GM19328 (cell line): Measurements from ENCODE around the gene TMUB2.
"Not testable (repeated sequence)": the region's sequence is repeated elsewhere in the genome, so short reads cannot be mapped to it uniquely, and the experiment has no call there.

ENCODE experiments used
- ATAC-seq: cut with Tn5 transposase; IDR thresholded peaks from one replicate; pipeline ENCODE4 v1.9.1; 2021; ENCODE audit warnings: mild to moderate bottlenecking, moderate library complexity; ENCODE audit not compliant: unreplicated experiment

TMUB2 gene

DNA sequence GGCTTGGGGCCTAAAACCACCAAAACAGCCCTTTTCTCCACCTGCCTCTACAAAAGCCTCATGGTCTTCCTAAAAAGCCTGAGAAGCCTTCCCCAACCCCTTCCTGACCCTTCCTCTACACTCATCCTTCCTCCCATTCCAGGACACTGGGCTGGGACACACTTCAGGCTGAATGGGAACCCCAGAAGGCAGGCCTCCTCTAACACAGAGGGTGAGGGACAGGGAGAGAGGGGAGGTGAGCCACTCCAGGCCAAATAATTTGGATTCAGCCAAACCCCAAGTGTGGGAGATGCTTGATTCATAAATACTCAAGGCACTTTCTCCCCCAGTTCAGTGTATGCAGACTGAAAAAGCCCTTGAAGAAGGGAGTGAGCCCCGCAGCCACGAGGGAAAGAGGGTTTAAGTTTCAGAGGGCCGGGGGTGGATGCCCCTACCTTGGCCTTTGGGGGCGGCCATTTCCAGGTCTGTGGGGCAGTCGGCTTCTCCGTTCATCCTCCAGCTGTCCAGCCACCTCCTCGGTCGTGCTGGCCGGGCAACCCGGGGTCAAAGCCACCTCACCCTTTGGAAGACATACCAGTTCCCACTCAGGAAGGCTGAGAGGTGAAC lies 31.1 kb downstream of the TMUB2 start:
- no peak for ATAC-seq

DNA sequence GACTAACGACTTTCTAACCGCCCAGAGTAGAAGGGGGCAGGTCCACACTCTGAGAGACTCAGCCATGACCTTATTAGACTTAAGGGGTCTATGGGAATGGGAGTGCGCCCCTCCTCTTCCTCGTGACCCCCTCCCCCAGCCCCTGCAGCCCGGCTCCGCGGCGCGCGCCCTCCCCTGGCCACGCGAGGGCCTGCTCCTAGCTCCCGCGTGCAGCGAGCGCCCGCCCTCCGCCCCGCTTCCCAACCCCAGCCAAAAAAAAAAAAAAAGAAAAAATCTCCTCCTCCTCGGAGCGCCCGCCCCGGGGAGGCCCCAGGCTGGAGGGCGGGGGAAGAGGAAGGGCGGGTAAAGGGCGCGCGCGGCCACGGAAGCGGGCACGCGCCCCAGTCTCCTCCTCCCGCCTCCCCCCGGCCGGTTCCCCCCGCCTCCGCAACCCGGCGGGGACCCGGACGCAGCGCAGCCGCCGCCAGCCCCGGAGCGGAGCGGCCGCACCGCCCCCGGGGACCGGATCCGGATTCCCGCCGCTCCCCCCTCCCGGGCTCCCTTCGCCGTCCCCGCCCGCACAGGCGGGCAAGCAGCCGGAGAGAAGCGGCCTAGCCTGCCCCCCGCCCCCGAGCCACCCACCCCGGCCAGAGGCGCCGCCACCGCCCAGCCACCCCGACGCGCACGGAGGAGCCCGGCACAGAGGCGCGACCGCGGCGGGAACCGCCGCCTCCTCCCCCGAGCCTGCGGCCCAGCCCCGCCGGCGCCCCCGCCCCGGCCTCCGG lies 31.8 kb downstream of the TMUB2 start:
- ATAC-seq = peak; percentile 35

DNA sequence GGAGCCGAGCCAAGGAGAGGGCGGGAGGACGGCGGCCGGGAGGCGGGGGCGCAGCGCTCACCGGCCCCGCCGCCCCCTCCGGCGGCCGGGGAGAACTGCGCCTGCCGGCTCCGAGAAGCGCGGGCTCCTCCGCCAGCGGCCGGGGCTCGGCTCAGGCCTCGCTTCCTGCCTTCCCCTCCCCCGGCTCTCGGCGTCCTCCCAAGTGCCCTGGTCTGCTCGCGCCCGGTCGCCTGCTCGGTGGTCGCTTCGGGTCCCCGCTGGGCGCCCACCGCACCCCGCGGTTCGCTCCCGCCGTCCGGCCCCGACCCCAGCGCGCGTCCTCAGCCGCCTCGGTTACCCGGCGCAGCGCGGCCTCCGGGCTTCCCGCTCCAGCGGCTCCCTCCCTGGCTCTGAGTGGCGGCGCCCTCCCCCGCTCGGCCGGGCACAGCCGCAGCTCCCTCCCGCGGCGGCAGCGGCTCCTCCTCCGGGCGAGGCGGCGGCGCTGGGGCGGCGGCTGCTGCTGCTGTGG lies 32.4 kb downstream of the TMUB2 start:
- peak; percentile 32 for ATAC-seq

DNA sequence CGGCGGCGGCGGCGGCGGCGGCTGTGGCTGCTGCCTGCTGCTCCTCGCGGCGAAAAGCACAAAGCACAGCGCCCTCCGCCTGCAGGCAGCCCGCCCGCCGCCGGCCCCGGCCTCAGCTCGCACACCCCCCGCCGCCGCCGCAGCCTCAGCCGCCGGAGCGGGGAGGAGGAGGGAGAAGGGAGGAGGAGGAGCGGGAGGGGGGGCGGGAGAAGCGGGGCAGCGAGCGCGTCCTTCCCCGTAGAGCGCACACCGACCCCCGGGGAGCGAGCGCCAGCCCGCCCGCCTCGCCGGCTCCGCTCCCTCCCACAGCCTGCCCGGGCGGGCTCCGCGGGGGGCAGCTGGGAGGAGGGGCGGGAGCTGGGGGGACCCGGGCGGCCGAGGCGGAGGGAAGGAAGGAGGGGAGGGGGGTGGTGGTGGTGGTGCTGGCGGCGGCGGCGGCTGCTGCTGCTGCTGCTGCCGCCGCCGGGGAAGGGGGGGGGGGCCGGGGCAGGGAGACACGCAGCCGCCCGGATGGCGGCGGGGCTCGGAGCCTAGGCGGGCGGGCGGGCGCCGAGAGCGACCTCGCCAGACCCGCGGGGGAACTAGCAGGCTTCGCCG lies 32.9 kb downstream of the TMUB2 start, which contains the start of gene UBTF:
UBTF (minus strand) TSS at position 60 of the 597 bp plus-strand sequence. CDS start 1,446 bp downstream, outside the sequence.
- peak; percentile 10 for ATAC-seq

DNA sequence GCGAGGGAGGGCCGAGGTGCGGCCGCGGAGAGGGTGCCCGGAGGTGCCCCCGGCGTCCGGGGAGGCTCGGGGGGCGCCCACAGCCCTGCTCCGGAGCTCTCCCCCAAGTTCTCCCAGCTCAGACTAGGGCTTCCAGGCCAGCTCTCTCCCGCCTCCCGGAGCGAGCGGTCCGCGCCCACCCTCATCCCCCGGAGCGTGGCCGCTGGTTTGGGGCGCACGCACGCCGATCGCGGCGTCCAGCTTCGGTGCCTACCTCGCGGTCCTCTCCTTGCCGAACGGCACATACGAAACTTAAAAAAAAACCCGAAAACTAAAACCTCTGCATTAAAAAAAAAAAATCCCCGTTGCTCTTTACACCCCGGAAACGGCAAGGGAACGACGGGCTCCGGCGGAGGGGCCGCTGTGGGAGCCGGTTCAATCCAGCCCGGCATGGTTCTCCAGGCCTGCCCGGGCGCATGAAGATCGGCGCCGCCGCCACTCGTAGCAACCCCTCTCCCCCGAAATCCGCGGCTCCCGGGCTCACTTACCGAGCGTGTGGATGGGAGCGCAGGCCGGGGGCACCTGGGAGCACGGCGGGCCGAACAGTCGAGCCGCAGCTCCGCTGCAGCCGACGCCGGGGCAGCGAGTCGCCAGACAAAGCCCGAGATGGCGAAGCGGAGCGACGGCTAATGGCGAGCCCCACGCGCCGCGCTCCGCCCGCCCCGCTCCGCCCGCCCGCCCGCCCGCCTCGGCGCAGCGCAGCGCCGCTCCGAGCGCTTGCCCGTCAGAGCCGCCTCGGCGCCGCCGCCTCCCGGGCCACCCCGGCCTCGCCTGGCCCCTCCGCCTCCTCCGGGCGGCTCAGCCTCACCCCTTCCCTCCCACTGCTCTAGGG lies 33.7 kb downstream of the TMUB2 start:
- no peak for ATAC-seq

DNA sequence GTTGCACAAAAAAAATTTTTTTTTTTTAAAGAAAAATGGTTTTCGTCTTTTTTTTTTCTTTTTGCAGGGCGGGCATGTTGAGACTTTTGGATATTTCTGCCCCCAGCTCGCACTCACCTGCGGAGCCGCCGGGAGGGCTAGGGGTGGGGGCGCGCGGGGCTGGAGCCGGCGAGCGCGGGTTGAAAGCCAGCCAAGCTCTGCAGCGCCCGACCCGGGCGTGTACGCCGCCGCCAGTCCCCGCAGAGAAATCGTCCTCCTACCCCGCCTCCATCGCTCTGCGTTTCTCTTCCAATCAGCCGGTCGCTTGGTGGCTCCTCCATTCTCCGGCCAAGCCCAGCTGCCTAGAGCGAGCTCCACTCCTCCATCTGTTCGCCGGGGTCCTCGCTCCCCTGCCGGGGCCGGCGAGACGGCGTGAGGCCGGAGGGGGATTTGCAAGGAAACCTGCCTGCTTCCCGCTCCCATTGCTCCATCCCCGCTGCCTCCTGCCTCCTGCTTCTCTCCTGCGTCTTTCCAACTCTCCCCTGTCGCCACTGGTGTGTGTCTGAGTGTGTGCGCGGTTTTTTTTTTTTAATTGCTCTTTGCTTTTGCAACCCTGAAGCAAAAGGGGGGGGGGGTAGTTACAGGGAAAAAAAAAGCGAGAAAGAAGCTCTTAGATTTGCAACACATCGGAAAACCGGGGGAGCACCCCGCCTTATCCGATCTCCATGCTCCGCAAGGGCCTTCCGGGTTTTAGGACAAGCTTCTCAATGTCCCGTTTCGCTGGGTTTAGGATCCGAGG lies 34.5 kb downstream of the TMUB2 start:
- no peak for ATAC-seq

DNA sequence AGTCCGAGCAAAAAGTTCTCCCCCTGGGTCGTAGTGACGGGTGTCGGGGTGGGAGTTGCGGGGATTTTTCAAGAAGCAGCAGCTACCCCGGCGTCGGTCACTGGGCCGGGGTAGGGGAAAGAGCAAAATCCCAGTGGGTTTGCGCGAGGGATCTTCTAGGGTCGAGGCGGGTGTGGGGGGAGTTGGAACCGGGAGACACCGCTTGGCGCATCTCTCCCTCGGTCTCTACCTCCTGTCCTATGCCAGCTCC lies 35.0 kb downstream of the TMUB2 start:
- ATAC-seq = no peak

DNA sequence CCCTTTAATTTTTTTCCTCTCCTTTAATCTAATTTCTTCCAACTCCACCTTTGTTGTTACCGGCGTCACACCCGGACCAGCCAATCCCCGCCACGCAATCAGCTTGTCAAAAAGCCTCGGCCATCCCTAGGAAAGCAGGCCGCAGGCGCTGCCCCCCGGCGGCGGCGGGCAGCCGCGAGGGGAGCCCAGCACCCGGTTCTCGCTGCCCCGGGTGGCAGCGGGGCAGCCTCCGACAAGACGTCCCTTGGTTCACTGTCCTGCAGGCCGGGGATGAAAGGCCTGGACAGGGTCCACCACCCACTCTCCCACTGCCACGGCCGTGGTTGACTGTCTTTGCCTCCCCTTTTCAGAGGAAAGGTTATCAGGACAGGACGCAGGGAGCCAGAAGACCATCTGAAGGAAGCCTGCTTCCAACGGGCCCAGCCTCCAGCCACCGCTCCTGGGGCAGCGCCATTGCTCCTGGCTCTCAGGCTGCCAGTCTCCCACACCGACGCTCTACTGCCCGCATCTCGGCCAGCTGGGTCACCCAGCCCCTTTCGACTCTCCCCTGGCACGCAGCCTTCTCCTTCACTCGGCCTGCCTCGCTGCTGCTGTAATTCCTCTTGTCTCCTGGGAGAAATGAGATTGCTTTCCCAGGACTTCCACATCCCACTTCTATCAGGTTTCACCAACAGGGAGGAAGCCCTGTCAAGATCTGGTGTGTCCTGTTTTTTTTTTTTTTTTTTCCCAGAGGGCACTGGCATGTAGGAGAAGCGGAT lies 35.5 kb downstream of the TMUB2 start:
- ATAC-seq = no peak

DNA sequence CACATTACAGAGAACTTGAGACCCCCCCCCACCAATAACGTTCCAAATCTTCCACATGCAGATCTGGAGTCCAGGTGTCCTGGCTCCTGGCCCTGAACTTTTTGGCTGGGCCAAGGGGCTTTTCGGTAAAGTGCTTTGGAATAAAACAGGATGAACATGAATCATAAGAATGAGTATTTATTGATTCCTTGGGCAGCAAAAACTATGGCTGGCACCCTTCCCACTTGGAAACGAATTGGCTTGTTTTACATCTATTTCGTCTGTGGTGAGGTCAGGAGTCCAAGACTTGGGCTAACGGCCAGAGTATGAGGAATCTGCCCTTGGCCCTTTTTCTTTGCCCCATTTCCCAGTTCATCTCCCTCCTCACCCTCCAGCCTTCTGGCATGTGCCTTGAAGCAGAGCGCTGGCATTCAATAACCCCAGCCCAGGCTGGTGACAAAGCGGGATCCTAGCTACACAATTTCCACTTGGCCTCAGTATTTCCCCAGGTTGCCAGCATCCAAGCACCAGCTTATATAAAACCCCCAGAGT lies 36.8 kb downstream of the TMUB2 start:
- ATAC-seq = no peak

DNA sequence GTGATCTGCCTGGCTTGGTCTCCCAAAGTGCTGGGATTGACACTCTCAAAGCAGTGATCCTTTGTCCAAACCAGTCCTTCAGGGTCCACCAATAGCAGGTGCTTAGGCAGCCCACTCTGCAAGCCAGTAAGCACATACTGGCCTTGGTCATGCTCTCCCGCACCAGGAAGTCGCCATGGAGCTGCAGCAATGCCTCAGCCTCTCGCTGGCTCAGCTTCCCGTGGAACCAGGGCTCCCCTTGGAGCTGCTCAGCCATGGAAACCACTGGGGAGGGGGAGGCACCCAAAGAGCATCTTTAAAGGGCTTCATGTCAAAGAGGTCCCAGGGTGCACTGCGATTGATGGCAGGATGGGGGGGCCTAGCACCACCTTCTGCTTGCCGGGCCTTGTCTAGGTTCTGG lies 42.3 kb downstream of the TMUB2 start:
- ATAC-seq = no peak

DNA sequence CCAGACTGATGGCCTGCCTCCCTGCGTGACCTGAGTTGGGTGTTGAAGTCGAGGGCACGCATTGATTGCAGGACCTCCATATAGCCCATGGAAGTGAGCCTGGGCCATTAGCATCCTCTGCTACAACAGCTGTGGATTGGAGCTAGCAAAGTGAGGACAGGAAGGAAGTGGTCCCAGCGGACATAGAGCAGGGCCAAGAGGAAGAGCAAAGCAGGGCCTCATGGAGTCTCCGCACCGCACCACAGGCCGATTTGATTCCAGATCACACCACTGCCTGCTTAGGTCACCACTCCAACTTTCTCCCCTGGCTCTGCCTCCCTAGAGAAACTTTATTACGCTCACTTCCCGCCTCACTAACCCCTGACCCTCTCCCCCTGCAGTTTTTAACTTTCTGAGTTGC lies 43.4 kb downstream of the TMUB2 start:
- ATAC-seq = no peak

DNA sequence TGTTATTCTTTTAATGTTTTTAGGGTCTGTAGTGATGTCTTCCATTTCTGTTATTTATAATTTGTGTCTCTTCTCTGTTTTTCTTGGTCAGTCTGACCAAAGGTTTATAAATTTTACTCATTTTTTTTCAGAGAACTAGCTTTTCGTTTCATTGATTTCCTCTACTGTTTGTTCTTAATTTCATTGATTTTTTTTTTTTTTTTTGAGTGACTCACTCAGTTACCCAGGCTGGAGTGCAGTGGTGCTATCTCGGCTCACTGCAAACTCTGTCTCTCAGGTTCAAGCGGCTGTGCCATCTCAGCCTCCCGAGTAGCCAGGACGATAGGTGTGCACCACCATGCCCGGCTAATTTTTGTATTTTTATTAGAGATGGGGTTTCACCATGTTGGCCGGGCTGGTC lies 45.3 kb downstream of the TMUB2 start:
- no peak for ATAC-seq

DNA sequence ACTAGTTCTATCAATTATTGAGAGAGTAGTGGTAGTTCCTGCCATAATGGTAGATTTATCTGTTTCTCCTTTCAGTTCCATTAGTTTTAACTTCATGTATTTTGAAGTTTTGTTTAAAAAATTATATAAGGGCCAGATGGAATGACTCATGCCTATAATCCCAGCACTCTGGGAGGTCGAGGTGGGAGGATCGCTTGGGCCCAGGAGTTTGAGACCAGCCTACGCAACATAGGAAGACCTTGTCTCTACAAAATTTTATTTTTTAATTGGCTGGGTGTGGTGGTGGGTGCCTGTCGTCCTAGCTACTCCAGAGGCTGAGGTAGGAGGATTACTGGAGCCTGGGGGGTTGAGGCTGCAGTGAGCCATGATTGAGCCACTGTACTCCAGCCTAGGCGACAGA lies 46.8 kb downstream of the TMUB2 start:
- no peak for ATAC-seq

DNA sequence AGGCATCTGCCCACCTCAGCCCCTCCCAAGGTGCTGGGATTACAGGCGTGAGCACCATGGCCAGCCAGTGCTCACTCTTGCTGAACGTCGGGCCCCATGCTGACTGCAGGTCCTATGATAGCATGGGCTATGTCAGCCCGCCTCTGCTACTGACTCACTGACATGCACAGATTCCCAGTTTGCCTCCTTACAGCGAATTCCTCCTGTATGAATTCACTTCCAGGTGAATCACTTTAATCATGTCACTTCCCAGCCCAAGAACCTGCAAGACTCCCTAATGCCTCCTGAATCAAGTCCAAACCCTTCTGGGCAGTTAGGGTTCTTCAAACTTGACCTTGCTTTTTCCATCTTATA lies 48.8 kb downstream of the TMUB2 start:
- ATAC-seq = no peak

DNA sequence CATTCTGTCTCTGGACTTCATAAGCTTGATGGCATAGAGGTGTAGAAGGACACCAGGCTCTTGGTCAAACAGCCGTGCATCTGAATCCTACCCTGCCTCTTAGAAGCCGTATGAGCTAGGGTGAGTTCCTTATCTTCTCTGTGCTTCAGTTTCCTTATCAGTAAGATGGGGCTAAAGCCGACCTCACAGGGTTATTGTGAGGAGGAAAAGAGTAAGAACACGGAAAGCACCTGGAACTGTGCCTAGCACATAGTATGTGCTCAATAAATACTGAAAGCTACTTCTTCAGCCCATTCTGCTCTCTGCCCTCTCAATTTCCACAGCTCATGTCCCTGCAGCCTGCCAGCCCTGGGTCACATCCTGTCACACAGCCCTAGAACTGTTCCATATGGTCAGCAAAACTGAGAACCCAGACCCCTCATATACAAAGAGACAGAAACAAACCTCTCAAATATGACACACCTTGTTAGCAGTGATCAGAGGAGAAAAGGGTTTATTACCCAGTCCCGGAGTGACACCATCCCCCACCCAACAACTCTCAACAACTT lies 49.7 kb downstream of the TMUB2 start:
- no peak for ATAC-seq

DNA sequence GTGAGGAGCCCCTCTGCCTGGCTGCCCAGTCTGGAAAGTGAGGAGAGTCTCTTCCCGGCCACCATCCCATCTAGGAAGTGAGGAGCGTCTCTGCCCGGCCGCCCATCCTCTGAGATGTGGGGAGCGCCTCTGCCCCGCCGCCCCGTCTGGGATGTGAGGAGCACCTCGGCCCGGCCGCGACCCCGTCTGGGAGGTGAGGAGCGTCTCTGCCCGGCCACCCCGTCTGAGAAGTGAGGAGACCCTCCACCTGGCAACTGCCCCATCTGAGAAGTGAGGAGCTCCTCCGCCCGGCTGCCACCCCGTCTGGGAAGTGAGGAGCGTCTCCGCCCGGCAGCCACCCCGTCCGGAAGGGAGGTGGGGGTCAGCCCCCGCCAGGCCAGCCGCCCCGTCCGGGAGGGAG lies 51.1 kb downstream of the TMUB2 start:
- not testable (repeated sequence) for ATAC-seq

DNA sequence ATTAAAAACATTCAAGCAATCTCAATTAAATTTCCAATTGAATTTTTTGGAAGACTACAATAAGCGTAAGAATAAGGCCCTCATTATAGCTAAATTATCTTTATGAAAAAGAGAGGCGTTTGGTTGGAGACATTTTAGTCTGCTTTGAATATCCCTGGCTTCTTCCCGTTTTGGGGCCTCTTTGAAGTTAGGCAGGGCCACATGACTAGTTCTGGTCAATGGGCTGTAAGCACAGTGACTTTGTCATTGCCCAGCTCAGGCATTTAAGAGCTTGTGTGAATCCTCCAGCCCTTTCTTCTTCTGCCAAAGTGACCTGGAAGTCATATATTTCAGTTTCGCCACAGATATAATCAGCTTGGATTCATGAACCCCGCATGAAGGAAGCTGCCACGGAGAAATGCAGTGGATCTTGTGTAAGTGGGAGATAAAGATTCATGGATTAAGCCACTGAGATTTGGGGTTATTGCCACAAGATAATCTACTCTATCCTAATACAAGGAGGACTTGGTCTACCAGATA lies 54.4 kb downstream of the TMUB2 start:
- ATAC-seq = no peak
